ENCODE measurements around the gene FCN2.

The FCN2 gene

DNA sequence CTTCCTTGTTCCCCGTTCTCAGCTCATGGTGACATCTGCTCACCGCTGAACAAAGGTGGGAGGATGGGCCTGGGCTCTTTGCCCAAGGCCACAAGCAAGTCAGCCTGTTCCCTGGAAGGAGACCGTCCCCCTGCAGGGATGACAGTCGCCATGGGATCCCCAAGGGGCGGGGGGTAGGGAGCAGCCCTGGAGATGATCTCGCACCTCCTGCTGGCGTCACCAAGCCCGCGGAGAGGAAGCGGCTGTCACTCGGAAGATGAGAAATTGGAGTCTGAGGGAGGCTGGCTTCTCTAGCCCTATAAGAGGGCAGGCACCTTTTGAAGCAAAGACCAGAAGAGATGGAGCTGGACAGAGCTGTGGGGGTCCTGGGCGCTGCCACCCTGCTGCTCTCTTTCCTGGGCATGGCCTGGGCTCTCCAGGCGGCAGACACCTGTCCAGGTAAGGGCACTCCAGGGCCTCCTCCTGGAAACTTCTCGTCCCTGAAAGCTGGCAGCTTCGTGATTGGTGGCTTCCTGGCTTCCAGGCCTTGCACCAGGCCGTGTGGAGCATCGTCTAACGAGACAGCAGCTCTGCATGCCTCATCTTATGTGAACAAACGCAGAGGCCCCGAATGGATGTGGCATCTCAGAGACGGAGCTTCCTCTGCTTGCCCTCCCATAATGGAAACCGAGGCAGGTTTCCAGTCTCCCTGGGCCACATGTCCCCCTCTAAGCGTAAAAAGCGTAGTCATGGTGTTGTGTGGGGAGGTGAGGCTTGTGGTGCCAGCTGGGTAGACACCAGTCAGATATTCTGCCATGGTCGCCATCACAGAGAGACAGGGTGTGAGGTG, at the start of gene FCN2:
TSS of gene FCN2 (plus strand) at position 327 of the 829 bp plus-strand sequence. CDS start at position 339, 12 bp downstream.
- no peak for DNase-seq (ENCODE audit: low read depth)

DNA sequence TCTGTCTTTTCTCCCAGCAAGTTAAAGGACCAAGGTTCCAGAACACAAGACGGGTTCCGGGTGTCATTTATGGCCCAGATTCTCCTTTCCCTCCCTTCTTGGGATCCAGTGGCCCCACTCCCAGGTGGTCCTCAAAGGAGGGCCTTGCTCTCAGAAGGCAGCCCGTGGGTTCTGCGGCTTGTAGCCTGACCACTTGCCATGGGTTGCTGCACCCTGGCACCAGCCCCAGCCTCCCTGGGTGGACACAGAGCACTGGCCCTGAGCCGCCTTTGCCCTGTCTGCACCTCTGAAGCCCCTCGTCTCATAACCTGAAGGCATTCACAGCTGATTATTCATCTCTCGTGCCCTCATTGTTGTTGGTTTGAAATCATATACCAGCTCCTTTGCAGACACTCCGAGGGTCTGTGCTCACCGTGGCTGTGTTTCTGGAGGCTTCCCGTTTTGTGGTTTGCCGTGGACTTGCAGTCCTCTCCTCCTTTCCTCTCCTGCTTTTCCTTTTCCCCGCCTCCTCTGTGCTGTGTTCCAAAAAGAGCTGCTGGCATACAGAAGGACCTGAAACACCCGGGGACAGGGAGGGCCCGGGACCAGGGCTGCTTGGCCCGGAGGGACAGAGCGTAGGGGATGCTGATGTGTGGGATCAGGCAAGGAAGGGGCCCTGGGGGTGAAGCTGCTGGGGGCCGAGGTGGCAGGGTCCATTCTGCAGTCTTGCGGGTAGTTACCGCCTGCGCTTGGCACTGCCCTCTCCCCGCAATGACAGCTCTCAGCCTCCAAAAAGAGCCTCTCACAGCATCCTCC, 49.5 kb upstream of the FCN2 start:
- no peak for DNase-seq (ENCODE audit: low read depth)

DNA sequence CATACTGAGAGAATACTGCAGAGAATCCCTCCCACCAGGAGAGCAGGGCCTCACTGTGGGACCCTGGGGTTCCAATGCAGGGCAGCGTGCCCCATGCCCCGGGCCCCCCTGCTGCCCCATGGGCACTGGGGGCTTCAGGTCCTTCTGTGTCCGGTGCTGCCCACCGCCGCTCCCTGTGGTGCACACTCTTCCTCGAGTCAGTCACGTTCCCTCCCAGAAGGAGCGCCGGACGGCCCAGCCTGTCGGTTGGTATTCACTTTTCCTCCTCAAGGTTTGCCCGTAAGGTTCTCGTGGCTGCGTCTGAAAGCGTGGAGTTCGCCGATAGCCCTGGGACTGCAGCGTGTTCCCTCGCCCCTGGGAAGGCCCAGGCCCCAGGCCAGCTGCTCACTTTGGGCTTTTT, 48.1 kb upstream of the FCN2 start:
- no peak for DNase-seq (ENCODE audit: low read depth)

DNA sequence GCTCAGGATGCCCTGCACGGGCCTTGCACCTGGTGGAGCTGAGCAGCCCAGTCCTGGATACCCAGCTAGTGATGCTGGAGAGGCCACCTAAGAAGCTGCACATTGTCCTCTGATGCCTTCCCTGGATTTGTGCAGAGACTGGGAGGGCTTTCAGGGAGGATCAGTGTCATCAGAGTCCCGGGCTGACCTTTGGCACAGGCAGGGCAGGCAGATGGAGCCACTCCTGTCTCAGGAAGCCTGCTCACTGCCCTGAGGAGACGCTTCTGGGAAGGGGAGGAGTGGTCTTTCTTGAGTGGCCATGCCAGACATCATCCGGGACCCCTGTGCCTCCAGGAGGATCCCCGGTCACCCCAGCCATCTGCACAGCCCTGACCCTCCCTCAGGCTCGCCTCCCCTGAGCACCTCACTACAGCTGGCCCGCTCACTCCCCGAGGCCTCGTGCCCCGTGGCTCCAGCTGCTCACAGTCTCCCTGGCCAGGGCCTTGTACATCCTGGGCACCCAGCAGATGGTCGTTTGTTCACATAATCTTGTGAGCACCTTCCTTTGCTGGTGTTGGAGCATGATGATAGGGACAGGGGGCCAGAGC, 47.2 kb upstream of the FCN2 start:
- DNase-seq (ENCODE audit: low read depth), result no peak

DNA sequence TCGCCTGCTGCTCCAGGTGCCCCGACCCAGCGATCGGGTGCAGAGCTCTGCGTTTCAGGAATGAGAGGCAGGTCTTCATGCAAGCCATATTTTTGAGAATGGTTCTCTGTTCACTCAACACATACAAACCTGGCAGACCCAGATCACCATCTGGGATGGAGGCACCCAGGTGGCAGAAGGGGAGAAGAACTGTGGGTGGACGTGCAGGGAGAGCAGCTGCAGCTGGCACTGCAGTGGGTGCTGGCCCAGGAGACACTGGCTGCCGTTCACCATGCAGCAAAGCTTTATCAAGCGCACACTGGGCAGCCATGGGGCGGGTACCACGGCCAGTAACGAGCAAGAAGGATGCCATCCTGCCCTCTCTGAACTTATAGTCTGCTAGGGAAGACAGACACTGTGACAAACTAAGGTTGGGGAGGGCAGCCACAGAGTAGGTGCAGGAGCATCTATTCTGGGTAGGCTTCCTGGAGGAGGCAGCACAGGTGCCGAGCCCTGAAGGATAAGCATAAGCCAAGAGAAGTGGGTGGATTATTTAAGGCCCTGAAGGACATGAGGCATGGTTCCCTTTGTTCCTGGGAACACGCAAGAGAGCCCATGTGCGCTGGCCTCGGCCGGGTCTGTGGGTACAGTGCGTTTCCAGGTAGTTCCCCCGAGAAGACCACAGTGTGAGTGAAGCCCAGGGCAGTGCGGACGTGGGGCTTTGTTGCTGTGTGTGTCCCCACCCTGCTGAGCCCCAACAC, 46.2 kb upstream of the FCN2 start:
- no peak for DNase-seq (ENCODE audit: low read depth)

DNA sequence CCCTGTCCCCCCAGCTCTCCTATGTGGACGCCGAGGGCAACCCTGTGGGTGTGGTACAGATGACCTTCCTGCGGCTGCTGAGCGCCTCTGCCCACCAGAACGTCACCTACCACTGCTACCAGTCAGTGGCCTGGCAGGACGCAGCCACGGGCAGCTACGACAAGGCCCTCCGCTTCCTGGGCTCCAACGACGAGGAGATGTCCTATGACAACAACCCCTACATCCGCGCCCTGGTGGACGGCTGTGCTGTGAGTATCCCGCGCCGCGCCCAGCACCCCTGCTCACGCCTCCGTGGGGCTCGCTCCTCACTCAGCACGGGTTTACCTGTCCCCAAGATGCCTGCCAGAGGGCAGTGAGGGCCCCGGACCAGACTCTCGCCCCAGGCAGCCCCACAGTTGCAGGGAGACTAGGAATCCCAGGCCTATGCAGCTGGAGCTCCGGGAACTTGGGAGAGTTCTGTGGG, 45.6 kb upstream of the FCN2 start:
- DNase-seq (ENCODE audit: low read depth), result no peak

DNA sequence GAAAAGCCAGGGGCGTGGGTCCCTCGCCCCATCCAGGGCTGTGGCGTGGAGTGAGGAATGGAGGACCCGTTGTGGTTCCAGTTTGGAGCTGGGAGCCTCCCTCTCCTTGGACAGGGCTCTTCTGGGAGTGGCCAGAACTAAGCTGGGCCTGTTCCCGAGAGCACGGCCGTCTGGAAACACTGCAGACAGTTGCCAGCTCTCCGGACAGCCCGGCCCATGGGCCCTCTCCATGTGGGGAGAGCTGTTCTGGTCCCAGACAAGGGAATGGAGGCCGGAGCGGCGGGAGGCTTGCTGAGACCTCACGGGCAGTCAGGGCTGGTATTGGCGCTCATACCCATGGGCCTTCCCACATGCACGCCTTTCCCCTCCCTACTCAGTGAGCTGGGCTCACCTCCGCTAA, 45.2 kb upstream of the FCN2 start:
- no peak for DNase-seq (ENCODE audit: low read depth)

DNA sequence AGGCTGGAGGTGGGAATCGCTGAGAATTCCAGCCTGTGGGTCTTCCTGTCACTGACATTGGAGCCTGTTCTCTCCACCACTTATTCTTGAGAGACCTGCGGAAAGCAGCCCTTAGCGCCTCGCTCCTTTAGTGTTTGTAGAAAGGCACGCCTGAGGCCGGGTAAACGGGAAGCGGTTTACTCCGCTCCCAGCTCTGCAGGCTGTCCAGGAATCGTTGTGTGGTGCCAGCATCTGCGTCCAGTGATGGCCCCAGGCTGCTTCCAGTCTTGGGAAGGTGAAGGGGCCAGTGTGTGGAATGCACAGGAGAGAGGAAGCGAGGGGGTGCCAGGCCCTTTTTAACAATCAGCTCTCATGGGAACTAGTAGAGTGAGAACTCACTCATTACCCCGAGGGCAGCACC, 44.6 kb upstream of the FCN2 start:
- DNase-seq (ENCODE audit: low read depth), result no peak

DNA sequence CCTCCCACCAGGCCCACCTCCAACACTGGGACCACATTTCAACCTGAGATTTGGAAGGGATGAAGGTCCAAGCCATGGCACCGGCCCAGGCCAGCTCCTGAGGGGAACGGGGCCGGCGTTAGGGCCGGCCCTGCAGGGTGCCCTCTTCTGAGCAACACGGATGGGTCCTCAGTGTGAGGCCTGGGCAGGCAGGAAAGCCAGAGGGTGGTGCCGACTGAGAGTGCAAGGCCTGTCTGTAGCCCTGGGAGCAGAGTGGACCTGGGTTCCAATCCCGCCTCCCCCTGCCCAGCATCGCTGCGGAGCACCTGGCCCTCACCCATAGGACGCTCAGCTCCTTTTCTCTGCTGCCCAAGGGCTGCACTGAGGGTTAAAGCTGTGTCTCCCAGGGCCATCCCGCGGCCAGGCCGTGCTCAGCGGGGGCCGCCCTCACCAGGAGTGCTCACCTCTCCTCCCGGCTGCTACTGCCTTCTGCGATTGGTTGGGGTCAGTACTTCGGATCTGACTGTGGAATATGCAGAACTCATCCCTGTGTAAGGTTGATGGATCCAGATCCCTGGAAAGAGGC, 44.1 kb upstream of the FCN2 start:
- DNase-seq (ENCODE audit: low read depth), result no peak

DNA sequence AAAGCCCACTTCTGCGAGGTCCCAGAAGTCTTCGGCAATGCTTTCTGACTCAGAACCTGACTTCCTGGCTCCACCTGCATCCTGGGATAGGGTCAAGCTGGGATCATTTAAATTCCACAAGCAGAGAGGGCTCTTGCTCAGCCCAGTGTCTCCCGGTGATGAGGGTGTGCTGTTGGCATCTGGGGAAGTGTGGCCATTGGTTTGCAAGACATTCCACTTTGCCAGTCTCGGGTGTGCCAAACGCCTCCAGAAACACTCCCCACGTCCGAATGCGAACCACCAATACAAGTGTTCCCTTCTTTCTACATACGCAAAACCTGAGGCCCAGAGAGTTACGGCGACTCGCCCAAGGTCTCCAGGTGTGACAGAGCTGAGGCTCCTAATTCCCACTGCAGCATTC, 43.1 kb upstream of the FCN2 start:
- DNase-seq (ENCODE audit: low read depth), result no peak

DNA sequence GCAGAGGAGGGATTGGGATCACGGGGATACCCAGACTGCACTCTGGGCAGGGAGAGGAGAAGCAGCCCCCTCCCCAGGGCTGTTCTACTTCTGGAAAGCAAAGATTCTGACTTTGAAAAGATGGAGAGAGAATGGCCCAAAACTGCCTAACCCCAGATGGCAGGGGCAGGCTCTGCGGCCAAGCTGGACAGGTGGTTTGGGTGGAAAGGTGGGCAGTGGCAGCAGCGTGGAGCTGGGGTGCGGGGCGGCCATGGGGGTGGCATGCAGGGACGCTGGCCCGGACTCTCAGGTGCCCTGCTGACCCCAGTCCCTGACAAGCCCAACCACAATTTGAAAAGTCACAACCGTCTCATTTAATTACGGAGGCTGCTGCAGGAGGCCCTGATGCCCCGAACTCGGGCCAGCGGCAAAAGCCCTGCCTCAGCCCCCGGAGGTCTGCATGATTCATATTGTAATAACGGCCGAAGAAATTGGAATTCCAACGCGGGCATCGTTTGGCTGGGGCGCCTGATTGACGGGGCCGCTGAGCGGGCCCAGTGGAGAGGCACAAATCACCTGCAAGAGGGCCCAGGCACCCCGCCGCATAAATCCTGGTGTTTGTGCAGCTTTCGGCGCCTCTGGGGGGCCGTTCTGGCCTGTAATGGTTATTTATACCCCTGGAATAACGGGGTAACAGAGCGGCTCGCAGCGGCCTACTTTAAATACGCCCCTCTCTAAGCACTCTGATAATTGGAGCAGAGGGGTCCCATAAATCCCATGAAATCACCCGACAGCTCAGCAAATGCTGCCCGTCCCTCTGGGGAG, 41.8 kb upstream of the FCN2 start:
- no peak for DNase-seq (ENCODE audit: low read depth)

DNA sequence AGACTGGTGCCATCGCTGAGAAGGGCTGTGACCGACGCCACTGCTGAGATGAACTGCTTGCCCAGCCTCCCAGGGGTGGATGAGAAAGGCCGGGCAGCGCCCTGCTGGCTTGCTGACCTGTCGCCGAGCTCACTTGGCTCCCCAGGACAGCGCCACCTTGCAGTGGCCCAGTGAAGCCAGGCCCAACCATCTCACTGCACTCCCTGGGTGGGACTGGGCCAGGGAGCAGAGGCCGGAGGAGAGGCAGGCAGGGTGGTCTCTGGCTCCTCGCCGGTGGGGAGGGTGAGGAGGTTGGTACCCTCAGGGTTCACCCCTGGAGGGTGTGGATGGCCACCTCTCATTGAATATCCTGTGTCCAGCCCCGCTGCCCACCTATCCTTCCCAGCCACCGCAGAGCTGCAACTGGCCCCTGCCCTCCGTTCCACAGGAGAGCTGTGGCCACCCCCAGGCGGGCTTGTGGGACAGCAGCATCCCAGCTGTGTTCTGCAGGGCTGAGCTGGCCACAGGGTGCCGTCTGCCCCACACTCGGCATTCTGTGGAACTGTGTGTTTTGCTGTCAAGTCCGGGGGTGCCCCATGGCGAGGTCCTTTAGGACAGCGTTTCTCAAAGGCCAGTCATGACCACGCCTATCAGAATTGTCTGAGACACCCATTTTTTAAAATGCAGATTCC, 41.0 kb upstream of the FCN2 start:
- DNase-seq (ENCODE audit: low read depth), result no peak

DNA sequence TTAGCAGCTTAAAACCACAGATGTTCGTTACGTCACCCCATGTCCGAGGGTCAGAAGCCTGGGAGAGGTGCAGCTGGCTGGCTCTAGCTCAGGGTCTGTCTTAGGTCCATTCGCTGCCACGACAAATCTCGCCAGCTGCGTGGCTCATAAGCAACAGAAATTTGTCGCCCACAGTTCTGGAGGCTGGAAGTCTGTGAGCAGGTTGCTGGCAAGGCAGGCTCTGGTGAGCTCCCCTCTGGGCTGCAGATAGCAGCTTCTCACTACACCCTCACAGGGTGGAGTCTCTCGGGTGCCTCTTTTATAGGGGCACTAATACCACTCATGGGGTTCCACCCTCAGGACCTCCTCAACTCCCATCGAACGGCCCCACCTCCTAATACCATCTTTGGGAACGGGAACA, 40.1 kb upstream of the FCN2 start:
- no peak for DNase-seq (ENCODE audit: low read depth)

DNA sequence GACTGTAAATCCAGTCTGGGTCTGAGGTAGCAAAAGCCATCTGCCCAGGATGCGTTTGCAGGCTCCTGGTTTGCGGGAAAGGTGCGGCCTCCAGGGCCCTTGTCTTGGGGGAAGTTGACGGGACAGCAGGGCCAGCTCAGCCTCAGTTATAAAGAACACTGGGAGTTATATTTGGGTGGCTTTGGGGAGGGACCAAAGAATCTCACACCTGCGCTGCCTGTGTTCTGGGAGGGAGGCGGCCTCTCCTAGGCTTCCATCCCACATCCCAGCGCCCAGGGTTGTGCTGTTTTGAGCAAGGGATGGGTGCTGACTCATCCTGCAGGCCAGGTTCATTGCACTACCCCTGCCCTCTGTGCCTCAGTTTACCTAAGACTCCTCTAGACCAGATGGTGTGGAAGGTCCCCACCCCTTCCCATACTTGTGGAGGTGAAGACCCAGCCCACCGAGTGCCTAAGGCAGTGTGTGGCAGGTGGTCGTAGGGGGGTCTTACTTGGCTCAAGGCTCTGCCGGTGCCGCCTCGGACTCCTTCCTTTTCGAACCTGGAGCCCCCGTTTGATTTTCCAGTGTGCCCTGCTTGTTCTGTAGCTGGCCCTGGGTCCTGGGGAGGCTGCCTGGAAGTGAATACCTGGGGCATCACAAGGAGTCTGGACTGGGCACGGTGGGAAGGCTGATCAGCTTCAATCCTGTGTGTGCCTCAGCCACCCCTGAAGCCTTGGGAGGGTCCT, 39.3 kb upstream of the FCN2 start:
- DNase-seq (ENCODE audit: low read depth), result no peak

DNA sequence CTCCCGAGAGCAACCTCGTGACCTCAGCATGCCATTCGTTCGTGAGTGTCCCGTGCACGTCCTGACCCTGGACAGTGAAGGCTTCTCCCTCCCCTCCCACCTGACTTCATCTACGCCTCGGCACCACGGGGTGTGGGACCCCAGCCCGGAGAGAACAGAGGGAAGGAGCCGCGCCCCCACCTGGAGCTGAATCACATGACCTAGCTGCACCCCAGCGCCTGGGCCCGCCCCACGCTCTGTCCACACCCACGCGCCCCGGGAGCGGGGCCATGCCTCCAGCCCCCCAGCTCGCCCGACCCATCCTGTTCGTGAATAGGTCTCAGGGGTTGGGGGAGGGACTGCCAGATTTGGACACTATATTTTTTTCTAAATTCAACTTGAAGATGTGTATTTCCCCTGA, 38.3 kb upstream of the FCN2 start:
- no peak for DNase-seq (ENCODE audit: low read depth)

DNA sequence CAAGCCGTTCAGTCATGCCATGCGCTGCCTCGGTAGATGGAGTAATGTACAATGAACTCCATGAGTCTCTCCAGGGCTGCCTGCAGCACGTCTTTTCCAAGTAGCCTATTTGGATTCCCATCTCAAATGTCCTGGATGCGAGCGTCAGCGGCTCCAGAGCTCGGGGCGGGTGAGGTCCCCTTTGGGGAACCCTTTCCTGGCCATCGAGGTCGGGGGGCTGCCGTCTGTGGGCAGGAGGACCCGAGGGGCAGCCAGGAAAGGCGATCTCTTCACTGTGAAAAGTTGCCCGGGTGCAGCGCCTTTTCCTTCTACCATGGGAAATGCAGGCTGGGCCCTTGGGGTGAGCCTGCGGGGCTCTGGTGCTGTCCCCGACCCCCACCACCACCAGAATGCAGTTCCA, 36.9 kb upstream of the FCN2 start:
- DNase-seq (ENCODE audit: low read depth), result no peak

DNA sequence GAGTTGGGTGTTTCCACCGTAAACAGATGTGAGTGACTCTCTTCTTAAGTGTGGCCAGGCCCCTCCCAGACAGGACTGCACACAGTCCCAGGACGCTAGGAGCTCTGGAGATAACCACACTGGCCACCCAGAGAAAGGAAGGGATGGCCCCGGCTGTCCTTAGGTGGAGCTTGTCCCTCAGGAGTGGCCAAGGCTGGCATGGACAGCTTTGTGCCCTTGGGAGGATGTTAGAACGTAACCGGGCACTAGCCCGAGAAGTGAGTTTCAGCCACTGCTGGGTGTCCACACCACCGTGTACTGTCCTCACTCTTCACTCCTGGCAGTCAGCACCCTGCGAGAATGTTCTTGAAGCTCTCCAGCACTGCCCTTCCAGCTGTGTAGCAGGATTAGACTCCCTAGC, 35.8 kb upstream of the FCN2 start:
- DNase-seq (ENCODE audit: low read depth), result no peak

DNA sequence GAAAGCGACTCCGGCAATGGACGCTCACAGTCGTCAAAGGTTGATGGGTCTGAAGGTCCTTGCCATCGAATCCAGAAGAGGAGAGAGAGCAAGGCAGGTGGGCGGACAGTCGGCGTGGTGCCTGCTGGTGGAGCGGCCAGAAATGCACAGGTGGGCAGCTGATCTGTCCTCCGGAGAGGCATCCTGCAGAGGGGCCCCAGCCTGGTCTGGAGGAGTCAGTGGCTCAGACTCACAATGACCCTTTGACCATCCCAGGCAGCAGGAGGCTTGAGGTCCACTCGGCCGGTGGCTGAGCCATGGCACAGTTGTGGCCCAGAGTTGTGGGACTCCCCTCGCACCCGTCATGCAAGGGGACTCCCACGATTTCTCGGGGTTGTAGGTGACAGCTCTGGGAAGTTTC, 34.4 kb upstream of the FCN2 start:
- DNase-seq (ENCODE audit: low read depth), result no peak

DNA sequence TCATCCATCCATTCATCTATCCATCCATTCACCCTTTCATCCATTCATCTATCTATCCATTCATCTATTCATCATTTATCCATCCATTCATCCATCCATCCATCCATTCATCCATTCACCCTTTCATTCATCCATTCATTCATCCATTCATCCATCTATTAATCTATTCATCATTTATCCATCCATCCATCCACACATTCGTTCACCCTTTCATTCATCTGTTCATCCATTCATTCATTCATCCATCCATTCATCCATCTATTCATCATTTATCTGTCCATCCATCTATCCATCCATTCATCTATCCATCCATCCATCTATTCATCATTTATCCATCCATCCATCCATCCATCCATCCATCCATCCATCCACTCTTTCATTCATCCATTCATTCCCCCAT, 33.9 kb upstream of the FCN2 start:
- no peak for DNase-seq (ENCODE audit: low read depth)

DNA sequence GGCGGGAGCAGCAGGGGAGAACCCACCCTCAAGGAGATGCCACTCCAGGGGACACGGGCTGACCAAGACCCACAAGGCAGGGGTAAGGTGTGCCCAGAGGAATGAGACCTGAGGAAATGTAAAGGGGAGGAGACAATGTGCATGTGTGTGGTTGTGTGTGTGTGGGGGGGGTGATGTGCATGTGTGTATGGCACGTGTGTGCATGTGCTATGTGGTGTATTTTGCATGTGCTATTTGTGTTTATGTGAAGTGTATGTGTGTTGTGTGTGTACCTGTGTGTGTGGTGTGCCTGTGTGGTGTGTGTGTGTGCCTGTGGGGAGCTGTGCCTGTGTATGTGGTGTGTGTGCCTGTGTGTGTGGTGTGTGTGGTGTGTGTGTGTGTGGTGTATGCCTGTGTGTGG, 33.5 kb upstream of the FCN2 start:
- no peak for DNase-seq (ENCODE audit: low read depth)
